Tibial nerve (tissue), 4 donors: Measurements from ENCODE around the gene GSC. TPM values are rescaled to one million over a fixed set of nuclear protein-coding genes. Genes with fewer than 3 reads are reported as not detected.

Experiments used
- DNase-seq, 2 donors: peaks; one replicate each; pipeline ENCODE4 v3.0.0-alpha.2; 2019; ENCODE audit warnings: low spot score in 2 of 2
- H3K27ac ChIP-seq, 4 donors: fragments of 200-600 bp; sonication (generic) in 3 of 4; one replicate each; pipeline ENCODE4 v1.5.1; 2017 to 2019; ENCODE audit warnings: mild to moderate bottlenecking in 1 of 4
- H3K27me3 ChIP-seq, 2 donors: fragments of 200-600 bp; sonication (generic) in 1 of 2; one replicate each; pipeline versions ENCODE4 v1.5.1 to v1.6.0; 2017 to 2019
- H3K36me3 ChIP-seq, 3 donors: fragments of 200-600 bp; sonication (generic); one replicate each; pipeline ENCODE4 v1.5.1; 2018 to 2019
- H3K4me1 ChIP-seq, 4 donors: fragments of 200-600 bp; sonication (generic) in 3 of 4; one replicate each; pipeline ENCODE4 v1.5.1; 2017 to 2019
- H3K4me3 ChIP-seq, 4 donors: fragments of 200-600 bp; sonication (generic) in 3 of 4; one replicate each; pipeline ENCODE4 v1.5.1; 2017 to 2019; ENCODE audit warnings: mild to moderate bottlenecking in 1 of 4, moderate library complexity in 1 of 4
- H3K9me3 ChIP-seq, 4 donors: fragments of 200-600 bp; sonication (generic) in 3 of 4; one replicate each; pipeline ENCODE4 v1.5.1; 2017 to 2019
- CTCF ChIP-seq, 5 experiments: fragments of 200-600 bp in 3 of 5; fragments of 450-650 bp in 2 of 5; sonication (generic) in 3 of 5; IDR thresholded peaks; one replicate each; pipeline ENCODE4 v1.5.1; 2016 to 2019; ENCODE audit warnings: antibody characterized with exemption in 5 of 5, mild to moderate bottlenecking in 3 of 5, moderate library complexity in 2 of 5
- EP300 ChIP-seq, 2 donors: sonication (generic); formaldehyde crosslinking; IDR thresholded peaks; one replicate each; pipeline ENCODE4 v1.6.1; 2017; ENCODE audit warnings: antibody characterized with exemption in 2 of 2, mild to moderate bottlenecking in 1 of 2
- POLR2A ChIP-seq, 2 donors: fragments of 450-650 bp; IDR thresholded peaks; one replicate each; pipeline ENCODE4 v1.6.1; 2017; ENCODE audit warnings: antibody characterized with exemption in 2 of 2, mild to moderate bottlenecking in 2 of 2, moderate library complexity in 2 of 2
- WGBS, 2 donors: methylation state at CpG; one replicate each; pipeline ENCODE4 v1.1.5; 2018; 5-methylcytosine and 5-hydroxymethylcytosine counted together
- total RNA-seq, 4 donors: library from RNA; depleted of rRNA; stranded (reverse); fragments of >200 nt; gene quantifications; one replicate each; pipeline ENCODE4 v1.1.0, GENCODE V29; 2016

The GSC gene
- total RNA-seq, 4 donors from 2014 or later, result 0.44 to 13.1 (median 2.2) TPM

- Histone ChIP-seq H3K27me3 (peaks cover 15 to 98% of the 10 kb centered on the region in 2 donors), H3K9me3 (no peaks in the 10 kb centered on the region), H3K4me3 (no peak overlapping the region), H3K36me3 (no peaks in the 10 kb centered on the region), H3K27ac (no peak overlapping the region), H3K4me1 (peaks cover 0 to 57% (median 17%) of the 10 kb centered on the region in 4 donors)
- WGBS, 2 donors, result 36 to 43% methylated on average over 51 to 54 of the region's 54 CpGs
- no peak for DNase-seq
- TF ChIP-seq EP300 (IDR thresholded peaks at IDR 0.05) (no peak), POLR2A (IDR thresholded peaks at IDR 0.05) (no peak), CTCF (IDR thresholded peaks at IDR 0.05) (no peak)
These were observed 1.4 kb upstream of the GSC start for GRCh38 chr14:94771158-94771905.

- Histone ChIP-seq H3K27me3 (peaks cover 15 to 98% of the 10 kb centered on the region in 2 donors), H3K36me3 (no peaks in the 10 kb centered on the region), H3K4me3 (peak overlapping the region in 1 of 4 donors; percentile 44), H3K27ac (no peak overlapping the region), H3K4me1 (peaks cover 0 to 57% (median 17%) of the 10 kb centered on the region in 4 donors), H3K9me3 (no peaks in the 10 kb centered on the region)
- 46 to 54% methylated on average over 9 of the region's 9 CpGs for WGBS, 2 donors
- no peak for DNase-seq
- TF ChIP-seq EP300 (IDR thresholded peaks at IDR 0.05) (no peak), CTCF (IDR thresholded peaks at IDR 0.05) (no peak), POLR2A (IDR thresholded peaks at IDR 0.05) (no peak)
These were observed 873 bp upstream of the GSC start for GRCh38 chr14:94770815-94771157.

- H3K4me1 ChIP-seq, result peaks cover 0 to 57% (median 17%) of the 10 kb centered on the region in 4 donors
- no peaks in the 10 kb centered on the region for H3K9me3 ChIP-seq
- TF ChIP-seq POLR2A (IDR thresholded peaks at IDR 0.05), result no peak
- no peak for TF ChIP-seq EP300 (IDR thresholded peaks at IDR 0.05)
- TF ChIP-seq CTCF (IDR thresholded peaks at IDR 0.05), result no peak
- H3K27me3 ChIP-seq, result peaks cover 15 to 98% of the 10 kb centered on the region in 2 donors
- no peak for DNase-seq
- peak overlapping the region; percentile 30 to 63 (median 40) for H3K4me3 ChIP-seq
- H3K27ac ChIP-seq, result peak overlapping the region in 1 of 4 donors; percentile 65
- no peaks in the 10 kb centered on the region for H3K36me3 ChIP-seq
- WGBS, 2 donors, result 8 to 9% methylated on average over 18 of the region's 18 CpGs
These were observed 387 bp upstream of the GSC start for GRCh38 chr14:94770251-94770749.

- H3K4me3 ChIP-seq, result peak overlapping the region; percentile 30 to 63 (median 33)
- H3K4me1 ChIP-seq, result peaks cover 0 to 53% (median 17%) of the 10 kb centered on the region in 4 donors
- TF ChIP-seq CTCF (IDR thresholded peaks at IDR 0.05) (no peak), EP300 (IDR thresholded peaks at IDR 0.05) (peak in 1 of 2 donors; percentile 41)
- WGBS, 2 donors, result 6 to 8% methylated on average over 60 to 73 of the region's 82 CpGs
- H3K36me3 ChIP-seq, result no peaks in the 10 kb centered on the region
- H3K27me3 ChIP-seq, result peaks cover 10 to 98% of the 10 kb centered on the region in 2 donors
- no peaks in the 10 kb centered on the region for H3K9me3 ChIP-seq
- H3K27ac ChIP-seq, result peak overlapping the region in 1 of 4 donors; percentile 51
- peak; percentile 23 to 59 for DNase-seq
These were observed 1.2 kb downstream of the GSC start for GRCh38 chr14:94768521-94769390.
